ENCODE measurements around the gene MLKL. TPM values are rescaled to one million over a fixed set of nuclear protein-coding genes. Genes with fewer than 3 reads are reported as not detected.
"Not testable (repeated sequence)": the region's sequence is repeated elsewhere in the genome, so short reads cannot be mapped to it uniquely, and the experiment has no call there.

Gene MLKL
- polyA plus RNA-seq, 1 experiment: 4.4 TPM

GRCh38 chr16:74725651-74726455 is 25.2 kb upstream of the MLKL start:
- Histone ChIP-seq H3K4me3 (ENCODE audit: low read depth, low read length) (no peak overlapping the region), H3K36me3 (ENCODE audit: control insufficient read depth, insufficient read depth, low read length) (no peaks in the 10 kb centered on the region), H3K27me3 (ENCODE audit: control insufficient read depth, insufficient read depth, low read length) (no peaks in the 10 kb centered on the region; the same call in 1 of the 2 replicates)
- ChIA-PET POLR2A (interaction anchor here (0.6 kb wide), 1 partner anchor 104 kb away, joined by 3 read pairs; no protein-coding TSS in a partner anchor), CTCF (interaction anchor here (0.9 to 3.7 kb wide), 5 partner anchors 11 to 136 kb away, joined by 4 to 14 read pairs (median 6); no protein-coding TSS in a partner anchor)
- no peak for DNase-seq (ENCODE audit: low read depth)
- no peak for TF ChIP-seq CTCF (IDR thresholded peaks at IDR 0.05; ENCODE audit: insufficient read depth, low read depth, low read length)

- peak; percentile 41 for TF ChIP-seq CTCF (IDR thresholded peaks at IDR 0.05; ENCODE audit: insufficient read depth, low read depth, low read length)
- H3K36me3 ChIP-seq (ENCODE audit: control insufficient read depth, insufficient read depth, low read length): no peaks in the 10 kb centered on the region
- no peaks in the 10 kb centered on the region; the same call in 1 of the 2 replicates for H3K27me3 ChIP-seq (ENCODE audit: control insufficient read depth, insufficient read depth, low read length)
- POLR2A ChIA-PET: no interaction called here
- DNase-seq (ENCODE audit: low read depth): peak; percentile 9
- CTCF ChIA-PET: interaction anchor here (0.7 to 3.7 kb wide), 10 partner anchors 9 to 386 kb away, joined by 4 to 14 read pairs (median 4); no protein-coding TSS in a partner anchor
- H3K4me3 ChIP-seq (ENCODE audit: low read depth, low read length): no peak overlapping the region
Measured at GRCh38 chr16:74724820-74725549, 24.3 kb upstream of the MLKL start.

DNA sequence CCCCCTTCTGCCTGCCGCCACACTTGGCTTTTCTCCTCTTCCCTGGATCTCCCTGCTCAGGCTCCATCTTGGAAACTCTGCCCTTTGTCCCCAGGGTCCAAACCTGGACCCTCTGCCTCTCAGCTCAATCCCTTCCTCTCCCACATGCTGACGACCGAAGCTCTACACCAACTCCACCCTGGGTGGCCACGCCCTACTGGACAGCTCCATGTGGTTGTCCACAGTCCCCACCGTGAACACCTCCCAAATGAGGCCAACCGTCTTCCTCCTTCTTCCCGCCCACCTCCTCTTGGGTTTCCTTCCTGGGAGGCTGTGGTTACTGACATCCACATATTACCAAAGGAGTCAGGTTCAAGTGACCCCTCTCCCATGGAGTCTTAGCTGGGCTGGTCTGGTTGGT is 22.6 kb upstream of the MLKL start:
- no peak overlapping the region for H3K4me3 ChIP-seq (ENCODE audit: low read depth, low read length)
- TF ChIP-seq CTCF (IDR thresholded peaks at IDR 0.05; ENCODE audit: insufficient read depth, low read depth, low read length): no peak
- POLR2A ChIA-PET: no interaction called here
- DNase-seq (ENCODE audit: low read depth): no peak
- CTCF ChIA-PET: interaction anchor here (0.6 to 3.7 kb wide), 5 partner anchors 8 to 139 kb away, joined by 3 to 14 read pairs (median 4); no protein-coding TSS in a partner anchor
- no peaks in the 10 kb centered on the region for H3K36me3 ChIP-seq (ENCODE audit: control insufficient read depth, insufficient read depth, low read length)
- H3K27me3 ChIP-seq (ENCODE audit: control insufficient read depth, insufficient read depth, low read length): peaks cover 2% of the 10 kb centered on the region; the same call in 1 of the 2 replicates

DNA sequence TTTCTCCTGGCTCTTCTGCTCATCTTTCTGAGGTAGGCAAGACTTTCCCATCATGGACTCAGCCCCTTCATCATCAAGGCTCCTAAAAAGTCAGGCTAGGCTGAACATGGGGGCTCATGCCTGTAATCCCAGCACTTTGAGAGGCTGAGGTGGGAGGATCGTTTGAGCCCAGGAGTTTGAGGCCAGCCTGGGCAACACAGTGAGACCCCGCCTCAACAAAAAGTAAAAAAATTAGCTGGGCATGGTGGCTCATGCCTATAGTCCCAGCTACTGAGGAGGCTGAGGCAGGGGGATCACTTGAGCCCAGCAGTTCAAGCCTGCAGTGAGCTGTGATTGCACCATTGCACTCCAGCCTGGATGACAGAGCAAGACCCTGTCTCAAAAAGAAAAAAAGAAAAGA is 21.5 kb upstream of the MLKL start:
- CTCF ChIA-PET: interaction anchor here (0.8 kb wide), 1 partner anchor 141 kb away, joined by 3 read pairs; no protein-coding TSS in a partner anchor
- H3K4me3 ChIP-seq (ENCODE audit: low read depth, low read length); DNase-seq (ENCODE audit: low read depth); H3K27me3 ChIP-seq (ENCODE audit: control insufficient read depth, insufficient read depth, low read length); H3K36me3 ChIP-seq (ENCODE audit: control insufficient read depth, insufficient read depth, low read length); POLR2A ChIA-PET: not testable (repeated sequence)

- DNase-seq (ENCODE audit: low read depth): no peak
- no peak overlapping the region for H3K4me3 ChIP-seq (ENCODE audit: low read depth, low read length)
- ChIA-PET POLR2A (no interaction called here), CTCF (interaction anchor here (1.5 to 3.5 kb wide), 3 partner anchors 12 to 141 kb away, joined by 3 to 14 read pairs (median 9); no protein-coding TSS in a partner anchor)
- no peak for TF ChIP-seq CTCF (IDR thresholded peaks at IDR 0.05; ENCODE audit: insufficient read depth, low read depth, low read length)
- no peaks in the 10 kb centered on the region for H3K36me3 ChIP-seq (ENCODE audit: control insufficient read depth, insufficient read depth, low read length)
- peaks cover 4% of the 10 kb centered on the region for H3K27me3 ChIP-seq (ENCODE audit: control insufficient read depth, insufficient read depth, low read length)
Measured at GRCh38 chr16:74721716-74722115, 21.1 kb upstream of the MLKL start.

Data from BJ (cell line).